Neural crest cell (in vitro differentiated cells): ENCODE results near the gene ST6GAL1. TPM values are rescaled to one million over a fixed set of nuclear protein-coding genes. Genes with fewer than 3 reads are reported as not detected.

Experiments
- DNase-seq: peaks from one replicate; pipeline ENCODE4 v3.0.0; 2021; ENCODE audit warnings: low read depth, mixed read lengths, low spot score
- H3K27ac Mint-ChIP-seq: one replicate; pipeline ENCODE4 v1.8.0; 2021; ENCODE audit warnings: mild to moderate bottlenecking, mixed read lengths; ENCODE audit not compliant: unreplicated experiment
- H3K27me3 Mint-ChIP-seq: 2 replicates; pipeline ENCODE4 v1.8.0; 2021; ENCODE audit warnings: low read depth, mild to moderate bottlenecking, mixed read lengths
- H3K36me3 Mint-ChIP-seq: 2 replicates; pipeline ENCODE4 v1.8.0; 2021; ENCODE audit warnings: low read depth, mild to moderate bottlenecking, mixed read lengths
- H3K4me1 Mint-ChIP-seq: 2 replicates; pipeline ENCODE4 v1.8.0; 2021; ENCODE audit warnings: mixed read lengths
- H3K4me3 Mint-ChIP-seq: one replicate; pipeline ENCODE4 v1.8.0; 2021; ENCODE audit warnings: mild to moderate bottlenecking, mixed read lengths
- H3K9me3 Mint-ChIP-seq: 2 replicates; pipeline ENCODE4 v1.8.0; 2021; ENCODE audit warnings: mixed read lengths
- total RNA-seq: library from RNA; stranded (reverse); gene quantifications from 2 replicates; pipeline ENCODE4 v1.2.1, GENCODE V29; 2021
- TF ChIP-seq, protein P1 (sequence below): fragments of 200-600 bp; sonication (generic); conservative IDR thresholded peaks from 2 replicates; pipeline ENCODE4 v1.5.0; 2021; ENCODE audit warnings: antibody characterized with exemption, mild to moderate bottlenecking

ST6GAL1 gene
- total RNA-seq, 1 donor from 2014 or later: 32.6 TPM

DNA sequence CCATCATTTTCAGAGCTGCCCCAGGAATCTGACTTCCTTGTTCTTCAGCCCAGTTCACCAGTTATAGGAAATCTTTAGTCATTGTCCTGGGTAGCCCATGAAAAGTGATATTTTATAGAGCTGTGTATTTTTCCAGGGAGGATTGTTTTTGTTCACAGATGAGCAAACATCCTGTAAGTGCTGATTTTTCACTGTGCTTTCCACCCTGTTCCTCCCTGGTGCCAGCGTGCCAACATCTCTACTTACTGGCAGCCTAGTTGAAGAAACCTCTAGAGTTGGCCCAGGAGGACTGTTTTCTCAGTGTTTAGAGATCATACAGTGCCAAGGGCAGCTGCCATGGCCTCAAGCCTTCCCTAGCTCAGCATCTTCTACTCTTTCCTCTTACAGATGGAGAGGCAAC lies 41.3 kb downstream of the ST6GAL1 start:
- Mint-ChIP-seq H3K4me1 (peaks cover 11% of the 10 kb centered on the region), H3K36me3 (peaks cover 29% of the 10 kb centered on the region), H3K9me3 (no peaks in the 10 kb centered on the region), H3K27ac (no peak overlapping the region), H3K4me3 (no peak overlapping the region), H3K27me3 (no peaks in the 10 kb centered on the region)
- TF ChIP-seq, protein P1, sequence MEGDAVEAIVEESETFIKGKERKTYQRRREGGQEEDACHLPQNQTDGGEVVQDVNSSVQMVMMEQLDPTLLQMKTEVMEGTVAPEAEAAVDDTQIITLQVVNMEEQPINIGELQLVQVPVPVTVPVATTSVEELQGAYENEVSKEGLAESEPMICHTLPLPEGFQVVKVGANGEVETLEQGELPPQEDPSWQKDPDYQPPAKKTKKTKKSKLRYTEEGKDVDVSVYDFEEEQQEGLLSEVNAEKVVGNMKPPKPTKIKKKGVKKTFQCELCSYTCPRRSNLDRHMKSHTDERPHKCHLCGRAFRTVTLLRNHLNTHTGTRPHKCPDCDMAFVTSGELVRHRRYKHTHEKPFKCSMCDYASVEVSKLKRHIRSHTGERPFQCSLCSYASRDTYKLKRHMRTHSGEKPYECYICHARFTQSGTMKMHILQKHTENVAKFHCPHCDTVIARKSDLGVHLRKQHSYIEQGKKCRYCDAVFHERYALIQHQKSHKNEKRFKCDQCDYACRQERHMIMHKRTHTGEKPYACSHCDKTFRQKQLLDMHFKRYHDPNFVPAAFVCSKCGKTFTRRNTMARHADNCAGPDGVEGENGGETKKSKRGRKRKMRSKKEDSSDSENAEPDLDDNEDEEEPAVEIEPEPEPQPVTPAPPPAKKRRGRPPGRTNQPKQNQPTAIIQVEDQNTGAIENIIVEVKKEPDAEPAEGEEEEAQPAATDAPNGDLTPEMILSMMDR: no peak
- no peak for DNase-seq

DNA sequence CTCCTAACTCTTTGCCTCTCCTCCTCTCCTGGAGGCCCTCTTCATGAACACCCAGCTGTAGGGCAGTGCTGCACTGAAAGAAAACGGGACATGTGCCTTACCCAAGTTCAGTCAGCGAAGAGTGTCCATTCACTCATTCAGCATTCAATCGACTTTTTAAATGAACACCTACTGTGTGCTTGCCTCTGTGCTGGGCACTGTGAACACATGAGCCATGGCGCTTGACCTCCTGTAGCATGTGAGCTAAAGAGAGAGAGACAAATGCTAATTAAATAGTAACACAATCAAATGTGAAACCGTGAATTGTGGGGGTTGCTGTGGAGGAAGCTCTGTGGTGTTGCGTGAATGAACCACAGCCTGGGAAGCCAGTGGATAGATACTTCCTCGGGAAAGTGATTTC lies 43.4 kb downstream of the ST6GAL1 start:
- no peak overlapping the region for H3K4me3 Mint-ChIP-seq
- peaks cover 23% of the 10 kb centered on the region for H3K4me1 Mint-ChIP-seq
- TF ChIP-seq, protein P1: no peak
- H3K9me3 Mint-ChIP-seq: no peaks in the 10 kb centered on the region
- H3K27me3 Mint-ChIP-seq: no peaks in the 10 kb centered on the region
- no peak overlapping the region for H3K27ac Mint-ChIP-seq
- no peak for DNase-seq
- peaks cover 21% of the 10 kb centered on the region for H3K36me3 Mint-ChIP-seq

DNA sequence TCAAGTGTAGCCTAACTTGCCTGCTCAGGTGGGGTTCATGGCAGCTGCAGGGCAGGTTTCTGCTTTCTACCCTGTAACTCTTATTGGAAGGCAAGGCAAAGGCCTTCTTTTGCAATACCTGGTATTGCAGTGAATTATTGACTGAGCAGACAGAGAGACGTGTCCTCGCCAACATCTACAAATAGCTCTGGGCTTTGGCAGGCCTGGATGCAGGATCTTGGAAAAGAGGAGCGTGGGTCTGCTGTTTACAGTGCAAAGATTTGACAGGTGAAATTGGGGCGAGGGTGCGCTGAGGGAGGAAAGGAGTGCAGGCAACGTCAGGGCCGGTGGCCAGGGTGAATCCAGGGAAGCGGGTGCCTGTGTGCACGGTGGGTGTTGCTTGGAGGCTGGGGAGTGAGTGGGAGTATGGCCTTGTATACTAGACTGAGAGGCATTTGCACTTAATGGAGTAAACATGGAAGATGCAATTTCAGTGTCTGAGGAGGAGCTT lies 44.5 kb downstream of the ST6GAL1 start:
- Mint-ChIP-seq H3K4me3 (no peak overlapping the region), H3K27ac (peak overlapping the region; percentile 53), H3K36me3 (peaks cover 18% of the 10 kb centered on the region), H3K4me1 (peaks cover 29% of the 10 kb centered on the region), H3K9me3 (no peaks in the 10 kb centered on the region), H3K27me3 (no peaks in the 10 kb centered on the region)
- DNase-seq: no peak
- TF ChIP-seq, protein P1: no peak

DNA sequence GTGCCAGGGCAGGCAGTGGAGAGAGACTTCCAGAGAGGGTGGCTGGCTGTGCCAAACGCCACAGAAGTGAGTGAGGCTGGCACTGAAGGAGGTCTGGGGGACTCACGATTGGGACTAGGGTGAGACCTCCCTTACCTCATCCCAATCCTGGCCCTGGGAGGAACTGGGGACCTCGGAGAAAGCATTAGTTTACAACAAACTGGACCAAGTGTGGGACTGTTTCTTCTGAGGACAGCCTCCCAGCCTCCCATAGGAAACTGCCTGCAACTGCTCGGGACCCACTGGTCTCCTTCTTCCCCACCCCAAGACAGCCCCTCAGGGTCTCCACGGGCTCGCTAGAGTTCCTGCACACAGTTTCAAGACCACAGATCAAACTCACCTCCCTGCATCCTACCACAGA lies 45.4 kb downstream of the ST6GAL1 start:
- no peaks in the 10 kb centered on the region for H3K27me3 Mint-ChIP-seq
- peaks cover 18% of the 10 kb centered on the region for H3K36me3 Mint-ChIP-seq
- no peaks in the 10 kb centered on the region for H3K9me3 Mint-ChIP-seq
- H3K27ac Mint-ChIP-seq: no peak overlapping the region
- TF ChIP-seq, protein P1: no peak
- no peak overlapping the region for H3K4me3 Mint-ChIP-seq
- peaks cover 29% of the 10 kb centered on the region for H3K4me1 Mint-ChIP-seq
- no peak for DNase-seq

DNA sequence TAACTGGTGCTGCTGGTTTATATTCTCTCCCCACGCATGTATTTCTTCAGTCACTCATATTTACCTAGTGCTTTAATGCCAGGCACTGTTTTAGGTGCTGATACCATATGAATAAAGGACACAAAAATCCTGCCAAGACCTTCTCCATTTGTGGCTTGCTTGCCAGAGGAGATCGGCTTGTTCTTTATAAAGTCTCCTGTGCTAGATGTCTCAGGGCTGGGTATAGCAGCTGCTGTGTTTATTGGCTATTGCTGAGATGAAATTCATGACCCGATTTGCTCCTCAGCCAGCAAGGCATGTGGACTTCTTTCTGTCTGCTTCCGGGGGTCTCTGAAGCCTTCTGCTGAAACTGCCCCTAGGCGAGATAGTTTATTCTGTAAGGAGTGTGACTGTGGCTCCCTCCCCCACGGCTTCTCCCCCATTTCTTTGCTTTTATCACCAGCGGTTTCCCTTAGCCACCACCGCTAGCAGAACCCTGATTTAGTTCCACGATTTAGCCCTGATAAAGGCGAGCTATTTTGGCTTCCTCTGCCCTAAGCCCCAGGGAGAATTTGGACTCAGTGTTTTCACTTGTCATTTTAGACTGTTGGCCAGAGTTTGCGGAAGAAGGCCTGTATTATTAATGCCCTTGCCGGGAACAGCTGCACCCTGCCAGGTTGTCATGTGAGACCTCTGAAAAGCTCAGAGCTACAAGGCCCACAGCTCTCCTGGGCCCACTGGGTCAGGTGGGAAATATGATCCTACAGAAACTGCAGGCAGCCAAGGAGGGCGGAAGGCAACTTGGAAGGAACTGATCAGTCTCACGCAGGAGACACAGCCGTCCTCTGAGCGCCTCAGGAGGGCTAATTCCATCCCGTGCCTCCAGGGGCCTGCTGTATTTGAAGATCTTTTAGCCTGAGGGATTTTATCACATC lies 46.8 kb downstream of the ST6GAL1 start:
- Mint-ChIP-seq H3K27me3 (no peaks in the 10 kb centered on the region), H3K36me3 (peaks cover 19% of the 10 kb centered on the region), H3K4me3 (no peak overlapping the region), H3K9me3 (no peaks in the 10 kb centered on the region), H3K4me1 (peaks cover 29% of the 10 kb centered on the region), H3K27ac (peak overlapping the region; percentile 81)
- DNase-seq: no peak
- TF ChIP-seq, protein P1: no peak
